G401.6 (cell line): ENCODE data around the gene HOXB6.

ENCODE experiments used
- FAIRE-seq: peaks from 2 replicates; lab custom pipeline; 2012; peaks lifted over from hg19 to GRCh38; lab: Jason Lieb, UNC

HOXB6 gene

DNA sequence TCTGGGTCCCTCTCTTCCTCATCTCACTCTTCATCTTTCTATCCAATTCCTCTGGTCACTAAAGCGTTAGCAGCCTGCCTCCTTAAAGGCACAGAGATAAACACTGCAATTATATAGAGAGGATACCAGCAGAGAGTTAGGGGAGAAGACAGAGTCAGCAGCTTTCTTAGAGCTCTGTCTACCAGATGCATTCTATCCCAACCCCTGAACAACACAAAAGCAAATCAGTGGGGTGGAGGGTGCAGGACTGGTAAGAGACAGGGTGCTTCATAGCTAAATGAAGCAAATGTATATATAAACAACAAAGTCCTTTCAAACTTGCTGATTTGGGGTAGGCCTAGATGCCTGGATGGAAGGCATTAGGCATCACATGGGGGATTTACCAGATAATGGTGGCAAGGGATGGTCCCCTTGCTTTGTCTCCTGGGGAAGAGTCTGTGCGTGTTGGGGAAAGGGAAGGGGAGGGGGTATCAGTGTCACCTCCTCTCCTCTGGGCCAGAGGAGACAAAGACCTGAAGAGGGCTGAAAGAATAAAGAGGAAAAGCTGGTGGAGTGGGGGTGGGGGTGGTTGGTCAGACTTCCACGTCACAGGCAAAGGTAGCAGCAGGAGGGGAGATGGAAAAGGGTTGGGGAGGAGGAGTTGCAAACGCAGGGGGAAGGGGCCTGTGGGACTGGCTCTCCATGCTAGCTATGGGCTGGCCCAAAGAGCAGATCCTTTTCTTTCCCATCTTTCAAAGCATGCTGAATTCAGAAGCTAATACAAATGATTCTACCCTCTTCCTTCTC lies 38.7 kb downstream of the HOXB6 start:
- FAIRE-seq = no peak

DNA sequence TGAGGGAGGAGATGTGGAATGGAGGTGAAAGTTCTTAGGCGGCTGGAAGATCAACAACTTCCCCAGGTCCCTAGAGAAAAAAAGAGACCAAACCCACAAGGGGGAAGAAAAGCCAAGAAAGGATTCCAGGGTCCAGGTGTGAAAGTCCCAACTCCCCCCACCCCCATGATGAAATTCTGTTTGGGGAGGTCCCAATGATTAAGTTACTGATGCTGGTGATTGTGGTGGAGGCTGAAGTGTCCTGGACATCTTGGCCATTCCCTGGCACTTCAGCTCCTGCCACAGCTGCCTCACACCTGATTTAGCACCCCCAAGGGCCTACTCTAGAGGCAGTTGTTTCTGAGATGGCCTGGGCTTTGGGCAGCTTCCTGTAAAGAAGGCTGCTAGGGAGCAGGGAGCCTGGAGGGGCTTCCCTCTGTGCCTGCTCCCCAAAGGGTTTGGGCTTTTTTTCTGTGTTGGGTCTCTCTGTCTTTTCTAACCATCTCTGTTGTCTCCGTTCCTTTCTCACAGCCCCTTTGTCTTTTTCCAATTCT lies 39.7 kb downstream of the HOXB6 start:
- FAIRE-seq = no peak

DNA sequence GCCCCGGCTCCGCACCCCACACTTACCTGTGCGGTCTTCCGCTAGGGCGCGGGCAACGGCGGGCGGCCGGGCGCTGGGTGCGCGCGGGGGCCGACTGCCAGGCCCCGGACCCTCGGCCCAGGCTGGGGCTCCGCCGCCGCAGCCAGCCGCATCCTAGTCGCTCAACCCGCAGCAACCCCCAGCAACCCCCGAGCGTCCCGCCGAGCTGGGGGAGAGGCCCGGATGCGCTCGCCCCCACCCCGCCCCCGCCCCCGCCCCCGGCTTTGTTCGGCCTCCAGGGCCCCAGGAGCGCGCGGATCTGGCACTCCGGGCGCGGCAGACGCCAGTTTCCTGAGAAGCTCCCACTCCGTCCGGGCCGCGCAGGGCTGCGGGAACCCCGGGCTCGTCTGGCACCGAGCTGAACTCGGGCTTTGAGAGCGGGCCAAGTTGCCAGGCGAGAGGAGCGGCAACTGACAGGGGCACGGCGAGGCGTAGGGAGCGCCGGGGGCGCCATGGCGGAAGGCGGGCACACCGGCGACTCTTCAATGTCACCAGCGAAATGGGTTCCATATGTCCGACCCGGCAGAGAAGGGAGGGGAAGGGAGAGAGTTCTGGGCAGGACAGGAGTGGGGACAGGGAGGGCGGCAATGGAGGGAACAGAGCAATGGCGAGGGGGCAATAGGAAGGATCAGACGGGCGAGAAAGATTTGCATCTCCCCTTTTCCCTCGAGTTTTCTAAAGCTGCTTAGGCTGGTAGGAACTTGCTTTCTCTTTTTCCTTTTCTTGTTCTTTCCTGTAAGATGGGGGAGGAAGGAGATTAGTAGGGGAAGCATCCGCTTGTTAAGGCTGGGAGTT lies 40.4 kb downstream of the HOXB6 start:
- no peak for FAIRE-seq

GRCh38 chr17:48563867-48564187 lies 41.0 kb downstream of the HOXB6 start:
- FAIRE-seq = no peak

DNA sequence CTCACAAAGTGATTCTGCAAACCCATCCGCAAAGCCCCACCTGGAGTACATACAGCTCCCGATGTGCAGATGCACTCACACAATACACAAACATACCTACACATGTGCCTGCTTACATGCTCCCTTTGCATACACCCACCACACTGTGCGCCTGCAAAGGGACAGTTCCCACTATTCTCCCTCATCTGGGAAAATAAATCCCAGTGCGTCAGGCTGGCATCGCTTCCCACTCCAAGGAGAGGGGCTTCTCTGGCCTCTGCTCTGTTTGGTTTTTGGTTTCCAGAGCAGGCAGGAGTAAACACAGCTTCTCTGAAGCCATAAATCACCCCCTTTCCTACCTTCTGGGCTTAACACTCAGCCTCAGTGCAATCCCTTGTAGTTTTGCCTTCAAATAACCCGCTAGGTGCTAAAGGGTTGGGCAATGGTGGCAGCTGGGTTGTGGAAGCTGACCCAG lies 41.4 kb downstream of the HOXB6 start:
- FAIRE-seq = no peak

DNA sequence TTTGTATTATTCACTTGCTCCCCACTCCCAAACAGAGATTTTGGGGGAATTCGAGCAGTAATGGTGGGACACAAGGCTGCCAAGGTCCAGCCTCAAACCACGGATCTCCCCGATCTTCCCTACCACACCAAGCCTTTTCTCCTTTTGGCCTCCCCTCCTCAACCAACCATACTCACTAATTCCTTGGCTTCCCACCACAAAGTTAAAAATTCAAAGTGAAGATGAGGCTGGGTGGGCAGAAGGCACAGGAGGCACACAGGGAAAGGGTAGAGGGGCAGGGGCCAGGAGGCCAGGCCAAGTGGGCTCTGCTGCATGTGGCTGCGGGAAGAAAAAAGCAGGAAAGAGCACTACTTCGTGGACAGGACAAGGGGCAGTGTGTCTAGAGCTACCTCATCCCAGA lies 41.9 kb downstream of the HOXB6 start:
- no peak for FAIRE-seq

DNA sequence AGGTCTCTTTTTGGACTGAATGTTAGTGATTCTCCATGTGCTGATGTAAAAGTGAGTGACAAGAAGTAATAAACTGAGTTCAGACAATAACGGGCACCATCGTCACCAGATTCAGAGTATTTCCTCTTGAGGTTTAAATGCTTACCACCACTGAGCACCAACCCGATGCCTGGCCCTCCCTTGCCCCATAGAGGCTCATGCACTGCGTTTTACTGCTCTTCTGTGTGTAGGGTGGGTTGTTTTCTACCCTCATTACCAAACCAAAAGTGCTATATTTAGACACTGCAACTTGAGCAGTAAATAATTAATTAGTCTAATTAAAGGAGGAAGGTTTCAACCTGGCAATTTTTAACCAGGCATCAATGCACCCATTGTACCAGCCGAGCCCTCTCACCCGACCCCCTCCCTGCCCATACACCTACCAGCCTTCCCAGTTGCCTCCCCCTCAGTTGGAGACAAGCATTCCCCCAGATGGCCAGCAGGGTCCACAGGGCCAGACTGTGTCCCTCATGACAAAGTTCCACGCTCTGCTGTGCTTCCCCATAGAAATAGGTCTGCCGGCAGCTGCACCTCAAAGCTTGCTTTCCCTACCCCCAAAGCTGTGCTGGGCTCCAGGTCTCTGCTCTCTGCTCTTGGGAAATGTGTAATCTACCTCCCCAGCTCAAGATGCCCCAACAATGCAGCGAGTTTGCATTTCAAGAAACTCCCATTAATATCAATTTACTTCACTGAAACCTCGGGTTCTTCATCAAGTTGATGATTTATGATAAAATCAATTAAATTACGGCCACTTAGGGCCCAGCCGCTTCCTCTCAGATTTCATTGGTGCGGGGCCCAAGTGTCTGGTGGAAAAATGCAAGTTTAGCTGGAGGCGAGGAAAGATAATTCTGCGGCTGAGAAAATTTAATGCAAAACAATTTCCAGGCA lies 42.6 kb downstream of the HOXB6 start:
- FAIRE-seq = no peak

- no peak for FAIRE-seq
Measured at GRCh38 chr17:48559840-48560817, 44.7 kb downstream of the HOXB6 start.

DNA sequence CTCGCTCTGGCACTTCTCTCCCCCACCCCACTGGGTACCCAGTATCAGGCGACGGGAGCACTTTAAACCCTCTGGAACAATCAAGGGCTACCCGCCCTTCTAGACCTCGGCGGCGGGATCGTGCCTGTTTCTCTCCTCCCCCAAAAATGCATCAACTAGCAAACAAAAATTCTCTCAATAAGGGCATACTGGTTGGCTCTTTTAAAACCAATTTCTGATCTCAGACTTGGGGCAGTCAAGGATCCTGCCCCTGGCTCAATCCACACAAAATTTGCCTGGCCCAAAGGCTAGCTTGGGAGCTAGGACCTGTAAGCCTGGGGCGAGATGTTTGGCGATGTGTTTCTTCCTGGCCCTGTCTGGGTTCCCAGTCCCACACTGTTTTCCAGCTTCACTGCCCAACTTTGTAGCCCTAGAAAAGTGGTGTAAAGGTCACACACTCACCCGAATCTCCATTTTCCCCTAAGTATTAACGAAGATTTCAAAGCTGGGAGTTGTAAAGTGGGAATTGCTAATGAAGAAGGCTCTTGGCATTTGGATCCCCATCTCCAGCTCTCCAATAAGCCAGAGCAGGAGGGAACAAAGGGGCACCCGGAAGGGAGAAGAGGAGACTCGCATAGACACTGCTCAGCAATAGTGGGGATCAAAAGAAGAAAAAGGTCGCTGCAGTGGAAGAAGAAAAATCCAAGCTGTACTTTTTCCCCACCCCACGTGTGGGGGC lies 45.5 kb downstream of the HOXB6 start:
- FAIRE-seq = no peak

DNA sequence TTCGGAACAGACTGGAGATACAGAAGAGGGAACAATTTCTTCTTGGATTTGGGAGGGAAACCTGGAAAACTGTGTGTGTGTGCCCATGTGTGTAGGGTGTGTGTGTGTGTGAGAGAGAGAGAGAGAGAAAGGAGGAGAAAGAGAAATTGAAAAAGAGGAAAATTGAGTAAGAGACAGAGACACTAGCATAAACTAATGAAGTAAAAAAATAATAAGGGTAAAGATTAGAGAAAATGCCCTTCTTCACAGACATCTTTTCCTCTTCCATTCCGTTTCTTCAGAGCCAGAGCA lies 46.0 kb downstream of the HOXB6 start:
- FAIRE-seq = no peak

- FAIRE-seq = no peak
Measured at GRCh38 chr17:48558057-48558830, 46.5 kb downstream of the HOXB6 start.

DNA sequence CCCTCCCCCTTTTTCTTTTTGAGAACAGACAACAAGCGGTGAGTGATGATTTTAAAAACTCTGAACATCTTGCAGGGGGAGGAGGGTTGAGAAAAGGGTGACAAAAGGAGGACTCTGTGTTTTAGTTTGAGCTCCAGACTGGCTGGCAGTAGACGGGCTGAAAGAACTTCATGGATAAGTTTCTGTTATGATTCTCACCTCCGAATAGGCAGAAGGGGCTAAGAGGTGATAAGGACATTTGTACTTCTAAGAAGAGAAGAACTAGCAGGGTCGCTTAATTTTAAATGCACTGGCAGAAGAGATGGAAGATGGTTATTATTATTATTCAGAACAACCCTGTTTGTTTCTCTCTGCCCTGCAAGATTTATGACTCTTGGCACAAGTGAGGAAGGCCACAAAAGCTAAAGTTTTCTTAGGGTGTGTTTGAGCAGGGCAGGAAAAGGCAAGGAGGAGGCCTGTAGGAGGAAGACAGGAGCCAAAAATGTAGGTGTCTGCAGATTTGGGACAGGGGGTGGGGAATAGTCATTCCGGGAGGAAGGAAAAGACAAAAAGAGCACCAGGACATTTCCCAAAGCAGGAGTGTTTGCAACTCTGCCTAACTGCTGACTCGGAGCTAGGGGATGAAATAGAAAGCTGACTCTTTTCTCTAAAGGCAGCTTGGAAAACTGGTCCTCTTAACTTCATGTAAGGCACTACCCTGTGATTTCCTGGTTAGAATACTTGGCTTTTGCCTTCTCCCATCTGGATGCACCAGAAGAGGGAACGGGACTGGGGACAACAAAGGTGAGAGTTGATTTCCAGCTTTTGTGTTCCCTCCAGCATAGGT lies 48.0 kb downstream of the HOXB6 start:
- peak; percentile 36 for FAIRE-seq

- FAIRE-seq = no peak
Measured at GRCh38 chr17:48556229-48556575, 48.6 kb downstream of the HOXB6 start.

DNA sequence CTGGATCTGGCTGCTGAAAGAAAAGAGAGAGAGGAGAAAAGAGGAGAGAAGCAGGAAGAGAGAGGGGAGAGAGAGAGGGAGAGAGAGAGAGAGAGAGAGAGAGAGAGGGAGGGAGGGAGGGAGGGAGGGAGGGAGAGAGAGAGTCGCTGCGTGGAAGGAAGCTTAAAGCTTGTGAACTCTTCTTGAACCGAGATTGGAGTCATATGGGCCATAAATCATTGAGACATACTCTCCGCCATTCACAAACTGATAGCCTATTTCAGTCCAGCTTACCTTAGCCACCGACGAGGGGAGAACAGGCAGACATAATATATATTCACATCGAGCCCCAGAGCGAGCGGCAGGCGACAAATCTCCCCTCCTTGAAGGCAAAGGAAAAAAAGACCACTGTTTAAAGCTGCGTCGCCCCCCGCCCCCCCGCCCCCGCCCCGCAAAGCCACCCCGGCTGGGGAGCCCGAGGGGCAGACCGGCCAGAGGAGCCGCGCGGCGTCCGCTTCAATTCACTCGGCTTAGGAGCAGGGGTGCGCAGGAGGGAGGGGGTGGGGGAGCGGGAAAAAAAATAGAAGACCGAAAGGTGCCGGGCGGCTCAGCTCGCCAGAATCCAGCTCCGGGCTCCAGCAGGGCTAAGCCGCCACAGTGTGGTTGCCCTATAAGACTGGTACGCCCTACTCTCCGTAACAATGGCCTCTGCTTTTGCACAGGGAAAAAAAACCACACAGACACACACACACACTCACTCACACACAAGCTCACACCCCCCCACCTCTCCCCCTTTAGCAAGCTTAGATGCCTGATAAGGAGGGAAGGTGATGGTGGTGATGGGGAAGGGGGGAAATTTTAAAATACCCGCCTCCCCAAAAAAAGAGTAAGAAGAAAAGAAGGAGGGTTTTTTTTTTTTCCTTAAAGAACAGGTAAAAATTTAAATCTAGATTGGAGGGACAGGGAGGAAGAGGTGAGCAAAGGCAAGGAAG lies 49.2 kb downstream of the HOXB6 start:
- no peak for FAIRE-seq

DNA sequence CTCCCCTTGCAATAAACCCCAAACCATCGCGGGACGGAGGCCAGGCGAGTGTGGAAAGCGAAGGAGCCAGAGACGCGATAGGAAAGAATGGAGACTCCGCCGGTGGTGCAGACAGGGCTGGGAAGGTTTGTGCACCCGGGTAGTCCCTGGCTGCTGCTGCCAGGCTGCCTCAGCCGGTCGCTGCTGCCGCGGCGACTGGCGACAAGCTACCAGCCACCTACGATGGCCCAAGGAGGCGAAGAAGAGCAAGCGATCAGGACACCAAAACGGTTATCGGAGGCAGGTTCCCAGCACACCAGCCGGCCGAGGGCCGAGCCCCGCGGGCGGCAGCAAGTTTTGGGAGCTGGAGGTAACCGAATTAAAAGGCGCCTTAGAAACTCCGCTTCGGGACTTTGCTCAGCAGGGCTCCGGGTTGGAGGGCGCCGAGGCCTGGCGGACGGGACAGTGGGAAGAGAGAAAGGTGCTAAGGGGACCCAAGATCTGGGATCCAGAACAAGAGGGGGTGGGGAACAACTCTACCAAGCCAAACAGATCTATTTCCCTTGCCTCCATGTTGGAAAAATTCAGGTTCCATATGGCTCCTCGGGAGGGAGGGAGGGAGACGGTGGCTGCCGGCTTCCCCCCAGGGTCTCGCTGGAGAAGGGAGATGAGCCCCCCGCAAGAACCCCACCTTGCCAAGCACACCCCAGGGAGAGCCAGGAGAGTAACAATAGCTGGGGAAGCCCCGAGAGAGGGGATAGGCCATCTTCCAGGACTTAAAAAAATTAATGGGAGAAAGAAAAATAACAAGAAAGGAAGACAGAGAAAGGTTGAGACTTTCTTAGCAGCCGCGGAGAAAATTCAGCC lies 50.2 kb downstream of the HOXB6 start:
- no peak for FAIRE-seq

DNA sequence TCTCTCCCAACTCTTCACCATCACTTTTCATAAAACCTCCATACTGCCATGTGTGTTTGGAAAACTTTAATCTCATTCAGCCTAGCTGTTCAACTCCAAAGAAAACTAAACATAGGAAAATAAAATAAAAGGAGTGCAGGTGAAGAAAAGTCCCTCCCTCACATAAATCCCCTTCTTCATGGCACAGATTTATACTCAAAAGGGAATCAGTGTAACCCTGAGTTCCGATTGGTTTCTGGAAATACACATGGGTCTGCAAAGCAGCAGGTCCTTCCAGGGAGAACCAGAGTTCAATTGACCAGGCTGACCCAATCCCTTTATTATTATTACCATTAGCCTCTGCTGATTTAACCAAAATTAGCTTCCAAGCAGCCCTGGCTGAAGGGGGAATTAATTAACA lies 51.0 kb downstream of the HOXB6 start:
- FAIRE-seq = no peak

- FAIRE-seq = no peak
Measured at GRCh38 chr17:48553190-48553547, 51.6 kb downstream of the HOXB6 start.
